ENCODE results near the gene CERS2.

DNA sequence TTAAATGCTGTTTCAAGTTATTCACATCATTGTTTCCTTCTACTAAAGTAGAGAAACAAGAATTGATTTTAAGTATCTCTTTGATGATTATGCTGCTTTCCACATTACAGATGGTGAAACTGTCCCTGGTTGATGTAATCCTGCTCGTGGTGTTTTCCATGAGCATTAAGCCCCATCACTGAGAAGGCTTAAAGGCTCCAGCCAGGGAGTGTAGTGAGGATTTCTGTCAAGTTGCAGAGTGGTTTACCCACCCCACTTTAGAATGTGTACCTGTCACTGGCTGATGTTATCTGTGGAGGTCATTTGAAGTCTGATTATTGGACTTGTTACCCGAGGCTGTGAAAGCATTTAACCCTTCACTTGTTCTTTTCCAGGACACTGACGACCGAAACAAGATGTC, 12.9 kb downstream of the CERS2 start:
- TF ChIP-seq CTCF (IDR thresholded peaks at IDR 0.05; ENCODE audit: low read length) = no peak
- no peak for TF ChIP-seq EZH2 (IDR thresholded peaks at IDR 0.05; ENCODE audit: borderline replicate concordance, low read length)

Data from OCI-LY1 (cell line).